ENCODE measurements around the gene ADRA2C.

The ADRA2C gene

DNA sequence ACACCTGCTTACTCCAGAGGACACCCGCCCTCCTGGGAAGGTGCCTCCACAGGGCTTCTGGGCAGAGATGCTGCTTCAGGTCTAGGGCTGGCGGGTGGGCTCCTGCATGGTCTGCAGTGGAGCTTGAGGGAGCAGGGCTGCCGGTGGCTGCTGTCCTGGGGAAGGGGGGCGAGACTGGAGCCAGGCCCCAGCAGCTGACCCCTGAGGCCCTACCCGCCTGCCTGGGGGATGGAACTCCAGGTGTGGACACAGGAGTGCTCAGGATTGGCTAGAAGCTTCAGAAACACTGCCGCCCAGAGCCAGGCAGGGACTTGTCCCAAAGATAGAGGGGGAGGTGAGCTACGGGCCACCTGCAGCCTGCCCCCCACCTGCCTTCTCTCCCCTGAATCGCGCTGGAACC lies 33.0 kb upstream of the ADRA2C start:
- no peak for DNase-seq (ENCODE audit: low spot score)

DNA sequence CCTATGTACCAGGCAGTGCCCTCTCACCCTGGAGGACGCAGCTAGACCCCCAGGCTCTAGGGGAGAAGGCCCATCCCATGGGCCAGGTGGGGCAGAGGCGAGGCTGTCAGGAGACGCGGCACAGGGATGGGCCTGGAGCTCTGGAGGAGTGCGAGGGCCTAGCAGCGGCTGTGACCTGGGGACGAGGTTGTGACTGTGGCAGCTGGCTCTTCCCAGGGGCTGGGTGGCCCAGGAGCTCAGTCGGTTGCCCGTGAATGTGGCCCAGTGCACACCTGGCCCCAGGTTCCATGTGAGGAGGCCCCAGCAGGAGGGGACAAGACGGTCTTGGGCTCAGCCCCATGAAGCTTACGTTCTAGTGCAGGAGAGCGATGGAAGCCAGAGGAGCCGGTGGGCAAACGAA lies 31.0 kb upstream of the ADRA2C start:
- no peak for DNase-seq (ENCODE audit: low spot score)

DNA sequence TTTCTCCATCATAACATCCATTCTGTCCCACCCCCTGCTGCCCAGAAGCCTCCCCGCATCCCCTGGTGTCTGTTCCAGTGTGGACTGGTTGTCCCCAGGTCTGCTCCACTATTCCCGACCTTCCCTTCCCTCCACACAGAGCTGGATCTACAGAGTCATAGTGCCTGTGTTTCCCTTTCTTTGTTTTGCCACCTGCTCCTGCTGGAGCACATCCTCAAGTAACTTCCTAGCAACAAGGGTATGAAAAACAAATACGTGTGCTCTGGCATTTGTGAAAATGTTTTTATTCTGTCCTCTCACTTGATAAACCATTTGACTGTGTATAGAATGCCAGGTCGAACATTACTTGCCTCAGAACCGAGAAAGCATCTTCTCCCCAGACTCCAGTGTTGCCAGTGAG lies 29.9 kb upstream of the ADRA2C start:
- no peak for DNase-seq (ENCODE audit: low spot score)

DNA sequence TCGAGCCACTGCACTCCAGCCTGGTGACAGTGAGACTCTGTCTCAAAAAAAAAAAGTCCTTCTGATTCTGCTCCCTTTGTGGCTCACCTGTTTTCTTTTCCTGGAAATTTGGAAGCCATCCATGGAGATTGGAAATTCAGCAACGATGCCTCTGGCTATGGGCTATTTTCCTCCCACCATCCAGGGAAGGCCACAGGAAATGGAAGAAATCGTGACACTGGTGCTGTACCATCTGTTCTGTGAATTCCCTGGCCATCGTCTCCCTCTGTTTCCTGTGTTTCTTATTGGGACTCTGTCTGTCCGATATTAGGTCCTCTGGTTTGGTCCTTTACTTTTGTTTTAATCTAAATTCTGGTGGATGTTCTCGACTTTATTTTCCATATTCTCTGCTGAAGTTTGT lies 29.4 kb upstream of the ADRA2C start:
- DNase-seq (ENCODE audit: low spot score) = no peak

DNA sequence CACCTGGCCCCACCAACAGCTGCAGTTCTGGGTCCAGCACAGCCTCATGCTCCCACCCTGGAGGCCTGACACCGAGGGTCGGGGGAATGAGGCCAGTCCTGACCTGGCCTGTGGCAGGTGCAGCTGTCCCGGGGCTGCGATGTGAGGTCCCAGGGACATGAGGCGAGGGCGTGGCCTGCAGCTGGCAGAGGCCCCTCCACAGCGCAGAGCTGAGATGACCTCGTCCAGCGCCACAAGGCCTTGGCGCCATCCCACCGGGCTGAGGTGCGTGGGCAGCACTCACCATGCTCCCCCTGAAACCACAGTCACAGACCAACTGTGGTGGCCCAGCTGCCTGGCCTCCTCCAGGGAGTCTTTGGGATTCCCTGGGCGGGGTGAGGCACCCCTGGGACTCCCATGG lies 26.6 kb upstream of the ADRA2C start:
- DNase-seq (ENCODE audit: low spot score) = no peak

DNA sequence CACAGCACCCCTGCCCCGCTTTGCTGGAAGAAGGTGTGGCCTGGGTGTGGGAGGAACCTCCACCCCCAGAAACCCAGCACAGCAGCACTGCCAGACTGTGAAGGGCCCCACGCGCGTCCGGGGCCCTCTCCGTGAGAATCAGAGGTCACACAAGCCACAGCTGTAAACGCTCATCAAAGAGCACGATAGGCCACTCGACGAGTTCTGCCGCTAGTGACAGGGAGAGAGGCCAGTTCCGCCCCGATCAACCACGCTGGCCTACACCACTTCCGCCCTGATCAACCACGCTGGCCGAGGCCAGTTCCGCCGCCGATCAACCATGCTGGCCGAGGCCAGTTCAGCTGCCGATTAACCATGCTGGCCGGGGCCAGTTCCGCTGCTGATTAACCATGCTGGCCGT lies 25.9 kb upstream of the ADRA2C start:
- no peak for DNase-seq (ENCODE audit: low spot score)

DNA sequence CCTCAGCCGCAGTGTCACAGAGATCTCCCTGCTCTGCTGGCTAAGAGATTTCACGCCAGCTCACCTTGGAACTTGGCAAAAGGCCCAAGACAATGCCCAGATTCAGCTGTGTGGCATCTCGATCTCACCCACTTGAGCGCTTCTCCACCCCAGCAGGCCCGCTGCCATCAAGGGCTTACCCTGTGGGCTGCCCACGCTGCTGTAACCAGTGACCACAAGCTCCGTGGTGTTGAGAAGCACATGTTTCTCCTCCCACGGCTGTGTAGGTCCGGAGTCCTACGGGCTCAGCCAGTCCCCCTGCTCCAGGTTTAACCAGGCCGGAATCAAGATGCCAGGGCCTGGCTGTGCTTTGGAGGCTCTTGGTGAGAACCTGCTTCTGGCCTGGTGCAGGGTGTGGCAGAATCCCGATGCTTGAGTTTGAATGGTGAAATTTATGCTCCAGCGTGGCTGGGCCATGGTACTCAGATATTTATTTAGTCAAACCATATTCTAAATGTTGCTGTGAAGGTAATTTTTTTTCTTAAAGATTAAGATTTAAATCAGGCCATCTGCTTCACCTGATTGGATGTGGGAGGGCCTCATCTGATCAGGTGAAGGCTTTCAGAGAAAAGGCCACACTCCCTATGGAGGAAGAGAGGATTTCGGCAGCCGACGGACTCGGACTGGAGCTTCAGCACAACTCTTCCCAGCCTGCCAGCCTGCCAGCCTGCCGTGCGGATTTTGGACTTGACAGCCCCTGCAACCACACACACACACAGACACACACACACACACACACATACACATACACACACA lies 24.8 kb upstream of the ADRA2C start:
- no peak for DNase-seq (ENCODE audit: low spot score)

DNA sequence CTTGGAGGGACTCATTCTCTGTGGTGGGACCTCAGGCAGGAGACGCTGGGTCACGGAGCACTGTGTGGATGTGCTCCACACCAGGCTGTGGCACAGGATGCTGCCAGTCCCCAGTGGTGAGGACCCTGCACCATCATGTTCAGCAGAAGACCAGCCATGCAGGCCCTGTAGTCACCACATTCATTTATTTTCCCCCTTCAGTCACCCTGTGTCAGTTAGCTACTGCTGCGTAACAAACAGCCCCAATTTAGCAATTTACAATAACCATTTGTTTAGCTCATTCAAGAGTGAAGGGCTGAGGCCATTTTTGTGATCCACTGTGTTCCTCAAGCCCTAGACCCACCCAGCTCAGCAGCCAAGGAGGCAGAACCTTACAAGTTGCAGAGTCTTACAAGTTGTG lies 23.6 kb upstream of the ADRA2C start:
- no peak for DNase-seq (ENCODE audit: low spot score)

DNA sequence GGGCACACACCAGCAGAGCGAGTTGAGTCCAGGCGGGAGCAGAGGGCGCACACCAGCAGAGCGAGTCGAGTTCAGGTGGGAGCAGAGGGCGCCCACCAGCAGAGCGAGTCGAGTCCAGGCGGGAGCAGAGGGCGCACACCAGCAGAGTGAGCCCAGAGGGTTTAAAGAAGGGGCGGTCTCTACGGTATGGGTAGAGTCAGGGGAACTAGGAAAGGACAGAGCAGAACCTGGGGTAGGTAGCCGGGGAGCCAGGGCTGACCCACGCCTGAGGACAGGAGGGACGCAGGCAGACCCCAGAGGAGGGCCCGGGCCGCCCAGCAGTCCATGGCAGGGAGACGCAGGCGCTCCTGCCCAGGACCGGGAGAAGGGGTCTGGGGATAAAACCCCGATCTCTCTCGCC lies 22.0 kb upstream of the ADRA2C start:
- no peak for DNase-seq (ENCODE audit: low spot score)

DNA sequence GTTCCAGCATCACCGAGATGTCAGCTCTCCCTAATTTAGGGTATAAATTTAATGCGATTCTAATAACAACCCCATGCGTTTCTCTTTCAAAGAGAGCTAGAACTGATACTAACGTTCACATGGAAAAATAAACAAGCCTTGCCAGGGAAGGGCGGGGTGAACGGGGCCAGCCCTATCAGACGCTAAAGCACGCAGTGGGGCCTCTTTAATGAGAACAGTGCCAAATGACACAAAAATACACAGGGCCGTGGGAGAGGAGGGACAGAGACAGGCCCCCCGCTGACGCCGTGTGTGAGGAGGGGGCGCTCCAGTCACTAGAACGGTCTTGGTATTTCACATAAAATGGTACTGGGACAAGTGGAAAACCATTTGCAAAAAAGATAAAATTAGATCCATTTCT lies 21.3 kb upstream of the ADRA2C start:
- DNase-seq (ENCODE audit: low spot score) = no peak

DNA sequence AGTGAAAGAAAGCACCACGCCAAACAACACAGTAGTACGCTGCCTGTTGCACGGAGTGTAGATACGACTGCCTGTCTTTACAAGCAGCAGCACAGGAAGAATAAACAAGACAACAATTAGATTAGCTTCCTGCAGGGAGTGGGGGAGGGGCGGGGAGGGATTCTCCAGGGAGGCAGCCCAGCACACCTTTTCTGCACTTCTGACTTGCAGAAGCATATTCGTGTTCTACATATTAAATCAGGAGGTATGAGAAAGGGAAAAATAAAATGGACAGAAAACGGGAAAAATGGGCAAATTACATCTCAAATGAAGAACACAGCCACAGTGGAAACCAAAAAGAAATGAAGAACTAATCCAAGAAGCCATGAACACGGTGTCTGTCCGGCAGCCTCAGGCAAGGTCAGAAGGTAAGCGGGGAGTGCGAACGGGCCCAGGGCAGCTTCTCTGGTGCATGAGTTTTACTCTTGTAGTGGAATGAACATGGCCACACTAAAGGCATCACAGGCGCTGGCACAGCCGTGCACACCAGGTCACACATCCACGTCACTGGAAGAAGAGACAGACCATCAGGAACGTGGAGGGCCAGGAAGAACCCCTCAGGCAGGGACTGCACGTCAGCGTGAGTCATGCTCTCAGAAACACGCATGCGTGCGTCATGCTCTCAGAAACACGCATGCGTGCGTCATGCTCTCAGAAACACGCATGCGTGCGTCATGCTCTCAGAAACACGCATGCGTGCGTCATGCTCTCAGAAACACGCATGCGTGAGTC lies 20.1 kb upstream of the ADRA2C start:
- no peak for DNase-seq (ENCODE audit: low spot score)

DNA sequence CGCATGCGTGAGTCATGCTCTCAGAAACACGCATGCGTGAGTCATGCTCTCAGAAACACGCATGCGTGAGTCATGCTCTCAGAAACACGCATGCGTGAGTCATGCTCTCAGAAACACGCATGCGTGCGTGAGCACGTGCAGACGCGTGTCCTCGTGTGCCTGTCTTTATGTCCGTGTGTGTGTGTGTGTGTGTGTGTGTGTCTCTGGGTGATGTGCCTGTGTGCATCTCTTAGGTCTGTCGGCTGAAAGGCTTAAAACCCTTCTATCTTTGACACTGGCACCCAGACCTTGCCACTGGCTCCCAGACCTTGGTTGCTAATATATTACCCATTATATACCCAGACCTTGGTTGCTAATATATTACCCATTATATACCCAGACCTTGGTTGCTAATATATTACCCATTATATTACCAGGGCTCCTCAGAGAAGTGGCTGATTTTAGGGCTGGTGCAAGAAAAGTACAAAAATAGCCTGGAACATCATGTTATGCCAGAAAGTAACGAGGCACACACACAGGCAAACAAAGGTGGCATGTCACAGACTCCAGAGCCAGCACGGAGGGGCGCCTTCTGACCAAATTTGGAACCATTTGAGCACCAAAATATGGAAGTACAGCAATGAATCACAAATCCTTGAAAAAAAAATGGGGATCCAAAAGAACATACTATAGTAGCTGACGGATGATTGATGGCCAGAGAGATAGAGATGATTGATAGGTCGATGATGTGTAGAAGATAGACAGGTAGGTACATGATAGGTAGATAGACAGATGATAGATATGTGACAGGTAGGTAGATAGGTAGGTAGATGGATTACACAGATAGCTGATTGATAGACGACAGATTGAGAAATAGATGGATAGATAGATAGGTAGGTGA lies 19.2 kb upstream of the ADRA2C start:
- DNase-seq (ENCODE audit: low spot score) = no peak

DNA sequence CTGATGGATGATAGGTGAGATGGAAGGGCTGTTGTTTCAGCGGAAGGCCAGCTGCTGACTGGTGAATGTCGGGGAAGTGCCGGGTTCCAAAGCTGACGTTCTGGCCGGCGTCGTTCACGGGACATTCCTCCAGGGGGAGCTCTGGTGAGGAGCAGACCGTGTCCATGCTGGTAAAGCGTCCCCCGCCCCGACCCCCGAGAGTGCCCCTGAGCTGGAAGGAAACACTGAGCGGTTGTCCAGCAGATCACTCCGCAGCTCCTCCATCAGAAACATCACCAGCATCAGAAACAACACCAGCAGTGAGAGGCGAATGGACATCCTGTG lies 18.6 kb upstream of the ADRA2C start:
- peak; percentile 47 for DNase-seq (ENCODE audit: low spot score)

DNA sequence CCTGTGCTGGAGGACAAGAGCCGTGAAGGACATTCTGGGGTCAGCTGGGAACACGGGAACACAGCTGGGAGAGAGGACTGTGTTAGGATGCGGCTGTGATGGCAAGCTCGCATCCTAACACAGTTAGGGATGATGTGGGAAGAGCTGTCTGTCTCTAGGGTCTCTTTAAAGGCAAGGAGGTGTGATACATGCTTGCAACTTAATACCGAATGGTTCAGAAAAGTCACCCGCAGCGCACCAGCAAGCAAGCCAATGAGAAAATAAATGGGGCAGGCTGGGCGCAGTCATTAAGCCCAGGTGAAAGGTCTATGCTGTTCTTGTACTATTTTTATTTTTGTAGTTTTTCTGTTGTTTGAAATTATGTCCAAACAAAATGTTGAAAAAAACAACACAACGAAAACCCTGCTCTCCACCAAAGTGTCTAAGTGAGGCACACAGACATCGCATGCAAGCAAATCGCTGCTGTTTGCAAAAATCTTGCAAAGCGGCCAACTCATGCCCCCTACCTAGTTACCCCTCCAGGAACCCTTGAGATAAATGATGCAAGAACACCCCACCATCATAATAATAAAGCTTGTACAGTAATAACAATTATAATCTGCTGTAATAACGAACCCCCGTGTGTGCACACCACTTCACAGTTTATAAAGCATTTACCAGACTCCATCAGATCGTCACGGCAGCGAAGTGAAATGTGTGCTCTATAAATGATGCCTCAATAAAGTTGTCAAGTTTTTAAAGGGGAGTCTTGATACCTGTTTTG lies 17.9 kb upstream of the ADRA2C start:
- no peak for DNase-seq (ENCODE audit: low spot score)

DNA sequence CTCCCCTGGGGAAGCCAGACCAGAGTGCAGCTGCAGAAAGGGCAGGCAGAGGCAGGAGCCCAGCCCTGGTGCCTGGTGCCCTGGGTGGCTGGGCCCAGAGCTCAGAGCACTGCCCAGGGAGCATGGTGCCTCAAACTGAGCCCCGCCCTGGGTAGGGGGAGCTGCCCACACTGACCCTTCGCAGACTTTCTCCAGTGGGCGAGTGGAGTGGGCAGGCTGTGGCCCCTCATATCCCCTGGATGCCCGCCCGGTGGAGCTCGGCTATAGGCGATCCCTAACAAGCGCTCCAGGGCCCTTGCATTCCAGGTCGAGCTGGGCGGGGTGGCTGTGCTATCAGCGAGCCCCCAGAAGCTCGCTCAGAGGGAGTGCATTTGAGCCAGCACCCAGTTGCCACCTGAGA lies 17.1 kb upstream of the ADRA2C start:
- no peak for DNase-seq (ENCODE audit: low spot score)

DNA sequence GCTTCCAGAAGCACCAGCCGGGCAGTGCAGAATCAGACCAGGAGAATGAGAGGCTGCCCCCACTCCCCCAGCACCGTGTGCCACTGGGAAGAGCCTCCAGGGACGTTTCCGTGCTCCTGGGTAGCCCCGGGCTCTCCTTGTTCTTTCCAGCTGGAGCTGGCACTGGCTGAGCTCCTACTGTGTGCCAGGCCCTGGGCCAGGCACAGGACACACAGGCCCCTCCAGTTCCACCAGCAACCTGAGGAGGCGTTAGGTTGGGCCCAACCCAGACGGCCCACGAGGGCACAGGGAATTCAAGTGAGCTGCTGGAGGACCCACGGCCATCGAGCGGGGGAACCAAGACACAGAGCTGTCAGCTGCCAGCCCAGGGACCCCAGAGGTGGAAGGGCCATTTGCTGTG lies 15.9 kb upstream of the ADRA2C start:
- no peak for DNase-seq (ENCODE audit: low spot score)

DNA sequence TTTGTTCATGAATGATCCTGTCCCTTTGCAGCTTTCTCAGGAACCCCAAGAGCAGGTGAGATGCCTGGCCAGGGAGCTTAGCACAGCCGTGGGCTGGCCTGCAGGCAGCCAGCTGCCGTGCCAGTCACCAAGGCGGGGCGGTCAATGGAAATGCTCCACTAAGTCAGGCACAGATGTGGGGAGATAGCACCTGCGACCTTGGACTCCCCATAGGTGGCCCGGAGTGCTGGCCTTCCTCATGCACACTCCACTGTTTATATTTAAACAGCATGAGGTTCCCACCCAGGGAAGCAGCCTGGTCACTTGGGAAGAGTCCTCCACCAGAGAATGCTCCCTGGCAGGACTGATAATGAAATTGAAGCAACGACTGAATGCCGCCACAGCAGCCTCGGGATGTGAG lies 14.2 kb upstream of the ADRA2C start:
- no peak for DNase-seq (ENCODE audit: low spot score)

DNA sequence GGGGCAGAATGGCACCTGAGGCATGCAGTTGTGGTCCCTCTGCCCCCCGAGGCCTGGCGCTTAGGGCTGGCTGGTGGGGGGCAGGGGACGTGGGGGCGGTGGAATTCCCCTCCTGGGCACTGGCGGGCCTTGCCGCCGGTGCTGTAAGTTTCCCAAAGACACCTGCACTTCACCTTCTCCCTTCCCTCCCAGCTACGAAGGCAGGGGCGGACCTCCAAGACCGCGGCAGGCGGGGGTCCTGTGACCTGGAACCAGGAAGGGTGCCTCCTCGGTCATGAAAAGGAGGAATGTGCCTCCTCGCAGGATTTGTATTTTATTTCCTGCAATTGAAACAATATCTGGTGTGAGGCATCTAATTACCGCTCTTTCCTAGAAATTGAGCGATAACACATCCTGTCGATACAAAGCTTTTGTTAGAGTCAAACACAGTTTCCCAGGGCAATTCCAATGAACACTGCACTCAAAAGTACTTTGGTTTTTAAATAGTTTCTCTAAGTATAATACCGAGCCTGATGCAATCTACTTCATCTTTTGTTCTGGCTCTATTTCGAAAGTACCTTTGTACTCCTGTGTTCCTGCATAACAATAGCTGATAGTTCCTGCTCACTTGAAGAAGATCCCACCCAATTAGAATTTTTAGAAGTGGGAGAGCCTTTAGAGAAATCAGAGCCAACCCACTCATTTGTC lies 12.3 kb upstream of the ADRA2C start:
- no peak for DNase-seq (ENCODE audit: low spot score)

DNA sequence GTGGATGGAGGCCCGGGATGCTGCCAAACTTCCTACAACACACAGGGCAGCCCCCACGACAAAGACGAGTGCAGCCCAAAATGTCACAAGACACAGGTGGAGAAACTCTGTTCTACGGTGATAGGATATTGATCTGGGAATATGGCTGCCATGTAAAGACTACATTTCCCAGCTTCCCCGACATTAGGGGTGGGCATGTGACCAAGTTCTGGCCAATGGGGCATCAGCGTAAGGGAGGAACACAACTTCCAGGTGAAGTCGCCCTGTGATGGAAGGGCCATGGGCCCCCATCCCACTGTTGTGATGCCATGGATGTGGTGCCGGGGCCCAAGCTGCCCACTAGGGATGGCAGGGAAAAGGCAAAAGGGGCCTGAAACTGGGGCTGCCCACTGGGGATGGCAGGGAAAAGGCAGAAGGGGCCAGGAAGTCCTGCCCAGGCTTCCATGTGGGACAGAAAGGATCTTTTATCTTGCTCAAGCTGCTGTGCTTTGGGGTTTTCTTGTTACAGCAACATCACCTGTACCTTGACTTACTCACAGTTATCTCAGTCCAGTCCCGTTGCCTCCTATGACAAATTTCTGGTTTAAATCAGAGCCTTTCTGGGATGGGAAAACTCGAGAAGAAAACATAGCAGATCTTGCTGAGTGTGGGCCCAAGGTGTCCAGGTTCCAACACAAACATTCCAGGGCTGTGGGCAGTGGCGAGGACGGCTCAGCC lies 9.7 kb upstream of the ADRA2C start:
- peak; percentile 45 for DNase-seq (ENCODE audit: low spot score)

DNA sequence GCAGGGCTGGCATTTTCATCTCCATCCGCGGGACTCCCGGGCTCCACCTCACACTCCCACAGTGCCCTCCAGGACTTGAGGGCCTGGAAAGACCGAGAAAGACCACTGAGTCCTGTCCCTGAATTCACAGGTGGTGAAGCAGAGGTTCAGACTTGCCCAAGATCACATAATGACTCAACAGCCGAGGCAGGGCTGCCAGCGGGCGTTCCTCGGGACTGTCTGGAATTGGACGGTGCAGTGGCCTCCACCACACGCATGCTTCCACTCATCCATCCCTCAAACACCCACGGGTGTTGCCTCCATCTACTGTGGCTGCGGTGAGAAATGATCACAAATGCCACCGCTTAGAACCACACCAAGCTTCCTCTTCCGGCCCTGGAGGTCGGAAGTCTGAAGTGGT lies 6.9 kb upstream of the ADRA2C start:
- DNase-seq (ENCODE audit: low spot score) = no peak

DNA sequence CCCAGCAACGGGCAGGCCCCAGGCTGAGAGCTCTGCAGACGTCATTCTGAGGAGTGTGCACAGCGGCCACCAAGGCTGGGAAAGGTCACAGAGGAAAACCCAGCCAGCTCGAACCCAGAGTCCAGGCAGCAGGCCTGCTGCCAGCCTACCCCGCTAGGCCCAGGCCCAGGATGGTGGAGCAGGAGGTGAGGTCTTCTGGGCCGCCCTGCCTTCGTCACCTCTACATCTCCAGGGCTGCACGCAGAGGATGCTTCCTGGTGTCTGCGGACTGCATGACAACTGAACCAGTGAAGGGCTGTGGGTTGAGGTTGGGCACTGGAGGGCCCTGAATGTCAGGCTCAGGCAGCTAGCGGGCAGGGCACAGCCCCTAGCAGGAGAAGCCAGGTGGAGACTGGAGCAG lies 5.8 kb upstream of the ADRA2C start:
- DNase-seq (ENCODE audit: low spot score) = no peak
